Left ventricle myocardium inferior (tissue), 1 donor: Measurements from ENCODE around the gene TAF4. TPM values are rescaled to one million over a fixed set of nuclear protein-coding genes. Genes with fewer than 3 reads are reported as not detected.

Experiments used
- DNase-seq: peaks from one replicate; pipeline ENCODE4 v3.0.0-alpha.2; 2020
- H3K27ac ChIP-seq: fragments of 200-600 bp; replicated peaks from 2 replicates; pipeline ENCODE4 v1.8.0; 2021
- H3K27me3 ChIP-seq: fragments of 200-600 bp; 2 replicates; pipeline ENCODE4 v1.8.0; 2021; ENCODE audit warnings: low read depth
- H3K36me3 ChIP-seq: fragments of 200-600 bp; 2 replicates; pipeline ENCODE4 v1.8.0; 2021
- H3K4me1 ChIP-seq: fragments of 200-600 bp; 2 replicates; pipeline ENCODE4 v1.8.0; 2021
- H3K4me3 ChIP-seq: fragments of 200-600 bp; 2 replicates; pipeline ENCODE4 v1.8.0; 2021; ENCODE audit warnings: mild to moderate bottlenecking, moderate library complexity
- H3K9me3 ChIP-seq: fragments of 200-600 bp; replicated peaks from 2 replicates; pipeline ENCODE4 v1.8.0; 2021
- intact Hi-C: fragments of 100-400 bp; cut with micrococcal nuclease; formaldehyde crosslinking; loops from one replicate; pipeline ENCODE4 v1.11.0; 2022
- total RNA-seq: library from RNA; stranded (reverse); fragmentation: NEBNext Ultra II Directional; extraction: Animal tissue kit (Norgen Biotek cat#: 25700); gene quantifications from one replicate; pipeline ENCODE4 v1.2.1, GENCODE V29; 2021
- TF ChIP-seq, protein P1 (sequence below): fragments of 200-600 bp; IDR thresholded peaks from 2 replicates; pipeline ENCODE4 v1.8.0; 2021; ENCODE audit warnings: antibody characterized with exemption, mild to moderate bottlenecking, borderline replicate concordance
- donor health status: DM: no; HTN: yes; CAD: no; lungs with severe emphysema.

The TAF4 gene
- total RNA-seq, 1 donor from 2014 or later: 11.8 TPM

DNA sequence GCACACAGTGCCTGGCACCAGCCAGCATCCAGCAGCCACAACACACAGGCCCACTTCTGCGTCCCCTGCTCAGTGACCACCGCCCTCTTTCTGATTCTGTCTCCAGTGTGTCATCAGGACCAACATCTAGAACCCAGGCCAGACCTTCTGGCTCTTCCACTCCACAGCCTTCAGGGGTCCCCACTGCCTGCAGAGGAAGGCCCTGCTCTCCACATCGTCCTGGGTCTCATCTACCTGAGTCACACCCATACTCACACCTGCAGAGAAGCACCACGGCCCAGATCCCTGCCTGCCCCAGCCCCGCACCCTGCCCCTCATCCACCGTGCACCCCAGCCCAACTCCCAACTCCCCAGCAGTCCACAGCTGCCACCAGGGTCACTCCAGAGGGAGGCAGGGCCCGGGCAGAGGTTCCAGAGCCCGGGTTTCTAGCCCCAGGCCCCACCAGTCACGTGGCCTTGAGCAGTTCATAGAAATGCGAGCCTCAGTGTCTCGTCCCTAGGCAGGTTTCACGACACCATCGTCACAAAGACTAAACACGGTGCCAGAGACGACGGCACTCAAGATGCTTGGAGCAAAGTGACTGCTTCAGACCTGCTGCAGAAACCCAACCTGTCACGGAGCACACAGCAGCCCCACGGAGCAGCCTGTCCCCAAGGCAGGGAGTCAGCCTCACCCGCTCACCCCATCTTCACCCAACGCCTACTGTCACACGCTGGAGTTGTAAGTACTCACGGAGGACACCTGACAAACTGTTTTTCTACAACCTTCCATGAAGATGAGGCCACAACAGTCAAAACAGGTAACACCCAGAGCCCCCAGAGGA is 16.1 kb downstream of the TAF4 start:
- Histone ChIP-seq H3K36me3 (no peaks in the 10 kb centered on the region), H3K4me1 (peaks cover 36% of the 10 kb centered on the region), H3K9me3 (no peaks in the 10 kb centered on the region), H3K27ac (no peak overlapping the region), H3K27me3 (no peaks in the 10 kb centered on the region), H3K4me3 (no peak overlapping the region)
- intact Hi-C loops: no loop called here
- DNase-seq: no peak
- TF ChIP-seq, protein P1, sequence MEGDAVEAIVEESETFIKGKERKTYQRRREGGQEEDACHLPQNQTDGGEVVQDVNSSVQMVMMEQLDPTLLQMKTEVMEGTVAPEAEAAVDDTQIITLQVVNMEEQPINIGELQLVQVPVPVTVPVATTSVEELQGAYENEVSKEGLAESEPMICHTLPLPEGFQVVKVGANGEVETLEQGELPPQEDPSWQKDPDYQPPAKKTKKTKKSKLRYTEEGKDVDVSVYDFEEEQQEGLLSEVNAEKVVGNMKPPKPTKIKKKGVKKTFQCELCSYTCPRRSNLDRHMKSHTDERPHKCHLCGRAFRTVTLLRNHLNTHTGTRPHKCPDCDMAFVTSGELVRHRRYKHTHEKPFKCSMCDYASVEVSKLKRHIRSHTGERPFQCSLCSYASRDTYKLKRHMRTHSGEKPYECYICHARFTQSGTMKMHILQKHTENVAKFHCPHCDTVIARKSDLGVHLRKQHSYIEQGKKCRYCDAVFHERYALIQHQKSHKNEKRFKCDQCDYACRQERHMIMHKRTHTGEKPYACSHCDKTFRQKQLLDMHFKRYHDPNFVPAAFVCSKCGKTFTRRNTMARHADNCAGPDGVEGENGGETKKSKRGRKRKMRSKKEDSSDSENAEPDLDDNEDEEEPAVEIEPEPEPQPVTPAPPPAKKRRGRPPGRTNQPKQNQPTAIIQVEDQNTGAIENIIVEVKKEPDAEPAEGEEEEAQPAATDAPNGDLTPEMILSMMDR: no peak

DNA sequence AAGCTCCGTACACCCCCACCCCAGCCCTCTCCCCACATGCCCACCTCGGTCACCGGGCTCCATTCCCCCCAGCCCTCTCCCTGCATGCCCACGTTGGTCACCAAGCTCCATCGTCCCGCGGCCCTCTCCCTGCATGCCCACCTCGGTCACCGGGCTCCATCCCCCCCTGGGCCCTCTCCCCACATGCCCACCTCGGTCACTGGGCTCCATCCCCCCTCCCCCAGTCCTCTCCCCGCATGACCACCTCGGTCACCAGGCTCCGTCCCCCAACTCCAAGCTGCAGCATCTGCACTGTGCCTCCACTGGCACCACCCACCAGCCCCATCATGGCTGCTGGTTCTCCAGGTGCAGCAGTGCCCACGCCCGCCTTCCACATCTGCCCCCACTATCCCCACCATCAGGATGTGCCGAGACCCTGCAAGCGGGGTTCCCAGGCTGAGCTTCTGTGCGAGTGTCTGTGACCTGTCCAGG is 16.8 kb downstream of the TAF4 start:
- no peaks in the 10 kb centered on the region for H3K36me3 ChIP-seq
- no peaks in the 10 kb centered on the region for H3K27me3 ChIP-seq
- H3K4me1 ChIP-seq: peaks cover 43% of the 10 kb centered on the region
- H3K4me3 ChIP-seq: no peak overlapping the region
- no peaks in the 10 kb centered on the region for H3K9me3 ChIP-seq
- intact Hi-C loops: no loop called here
- no peak for DNase-seq
- no peak overlapping the region for H3K27ac ChIP-seq
- TF ChIP-seq, protein P1: no peak

DNA sequence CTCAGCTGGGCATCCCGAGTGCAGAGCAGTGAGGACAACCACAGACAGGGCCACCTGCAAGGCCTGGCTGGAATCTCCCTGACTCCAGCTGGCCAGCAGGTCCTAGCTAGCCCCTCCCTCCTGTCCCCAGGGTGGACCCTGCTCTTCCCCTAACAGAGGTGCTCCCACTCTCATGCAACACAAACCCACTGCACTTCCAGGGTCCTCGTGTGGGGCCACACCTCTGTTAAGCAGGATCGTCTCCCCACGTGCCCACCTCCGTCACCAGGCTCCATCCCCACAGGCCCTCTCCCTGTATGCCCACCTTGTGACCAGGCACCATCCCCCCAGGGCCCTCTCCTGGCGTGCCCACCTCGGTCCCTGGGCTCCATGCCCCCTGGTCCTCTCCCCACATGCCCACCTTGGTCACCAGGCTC is 17.3 kb downstream of the TAF4 start:
- H3K27ac ChIP-seq: no peak overlapping the region
- peaks cover 43% of the 10 kb centered on the region for H3K4me1 ChIP-seq
- TF ChIP-seq, protein P1: no peak
- no peaks in the 10 kb centered on the region for H3K9me3 ChIP-seq
- H3K36me3 ChIP-seq: no peaks in the 10 kb centered on the region
- H3K27me3 ChIP-seq: no peaks in the 10 kb centered on the region
- DNase-seq: no peak
- intact Hi-C loops: no loop called here
- H3K4me3 ChIP-seq: no peak overlapping the region

DNA sequence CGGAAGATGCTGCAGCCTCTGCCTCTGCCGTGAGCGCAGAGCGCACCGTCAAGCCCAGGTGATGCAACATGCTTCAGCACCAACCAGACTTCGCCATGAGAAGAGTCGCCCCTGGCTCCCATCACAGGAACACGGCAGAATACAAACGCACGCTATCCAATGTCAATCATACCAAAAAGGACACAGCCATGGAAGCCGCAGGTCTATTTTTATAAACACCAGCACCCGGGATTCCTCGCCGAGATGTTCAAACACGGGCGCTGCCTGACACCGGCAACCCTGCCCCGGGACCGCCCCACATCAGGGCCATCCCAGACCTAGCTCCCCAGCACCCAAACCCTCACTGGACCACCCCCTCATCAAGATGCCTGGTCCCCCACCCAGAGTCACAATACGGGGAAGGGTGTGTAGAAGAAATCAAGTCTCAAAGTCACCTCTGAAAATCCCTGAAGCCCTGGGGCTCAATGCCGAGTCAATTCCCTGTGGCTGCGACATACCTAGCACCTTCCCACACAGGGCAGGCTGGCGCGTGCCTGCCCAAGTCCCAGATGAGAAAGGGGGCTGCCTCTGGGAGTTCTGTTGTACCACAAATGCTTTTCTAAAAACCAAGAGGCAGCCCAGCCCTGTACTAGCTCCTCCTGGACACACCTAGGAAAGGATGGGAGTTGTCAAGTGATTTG is 17.9 kb downstream of the TAF4 start:
- TF ChIP-seq, protein P1: no peak
- Histone ChIP-seq H3K9me3 (no peaks in the 10 kb centered on the region), H3K36me3 (no peaks in the 10 kb centered on the region), H3K4me3 (no peak overlapping the region), H3K4me1 (peaks cover 43% of the 10 kb centered on the region), H3K27ac (no peak overlapping the region), H3K27me3 (no peaks in the 10 kb centered on the region)
- DNase-seq: no peak
- intact Hi-C loops: no loop called here

DNA sequence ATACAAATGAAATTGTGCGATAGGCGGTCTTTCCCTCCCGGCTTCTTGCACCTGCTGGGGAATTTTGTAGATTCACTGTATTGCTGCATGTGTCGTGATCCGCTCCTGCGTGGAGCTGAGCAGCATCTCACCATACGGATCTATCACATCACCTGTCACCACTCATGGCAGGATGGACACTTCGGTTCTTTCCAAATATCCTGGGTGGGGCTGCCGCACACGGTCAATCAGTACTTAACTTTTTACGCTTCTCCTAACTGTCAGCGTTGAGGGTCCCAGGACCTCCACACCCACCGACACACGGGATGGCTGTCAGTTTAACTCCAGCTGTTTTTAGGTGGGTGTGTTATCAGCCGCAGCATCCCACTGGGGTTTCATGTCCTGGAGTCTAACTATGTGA is 19.2 kb downstream of the TAF4 start:
- intact Hi-C loops: no loop called here
- Histone ChIP-seq H3K27ac (no peak overlapping the region), H3K9me3 (no peaks in the 10 kb centered on the region), H3K27me3 (no peaks in the 10 kb centered on the region), H3K36me3 (no peaks in the 10 kb centered on the region), H3K4me3 (no peak overlapping the region), H3K4me1 (peaks cover 36% of the 10 kb centered on the region)
- DNase-seq: no peak
- TF ChIP-seq, protein P1: no peak
